Fibroblast of skin of left biceps (primary cell): ENCODE measurements around the gene MCF2L2.
A peak's percentile ranks its signal among the peaks of the same experiment; 100 is the strongest.
"Not testable (repeated sequence)": the region's sequence is repeated elsewhere in the genome, so short reads cannot be mapped to it uniquely, and the experiment has no call there.

ENCODE experiments used
- DNase-seq, 2 experiments: peaks; one replicate each; pipeline ENCODE4 v3.0.0-alpha.2; 2013; ENCODE audit warnings: low read depth in 2 of 2

The MCF2L2 gene

DNA sequence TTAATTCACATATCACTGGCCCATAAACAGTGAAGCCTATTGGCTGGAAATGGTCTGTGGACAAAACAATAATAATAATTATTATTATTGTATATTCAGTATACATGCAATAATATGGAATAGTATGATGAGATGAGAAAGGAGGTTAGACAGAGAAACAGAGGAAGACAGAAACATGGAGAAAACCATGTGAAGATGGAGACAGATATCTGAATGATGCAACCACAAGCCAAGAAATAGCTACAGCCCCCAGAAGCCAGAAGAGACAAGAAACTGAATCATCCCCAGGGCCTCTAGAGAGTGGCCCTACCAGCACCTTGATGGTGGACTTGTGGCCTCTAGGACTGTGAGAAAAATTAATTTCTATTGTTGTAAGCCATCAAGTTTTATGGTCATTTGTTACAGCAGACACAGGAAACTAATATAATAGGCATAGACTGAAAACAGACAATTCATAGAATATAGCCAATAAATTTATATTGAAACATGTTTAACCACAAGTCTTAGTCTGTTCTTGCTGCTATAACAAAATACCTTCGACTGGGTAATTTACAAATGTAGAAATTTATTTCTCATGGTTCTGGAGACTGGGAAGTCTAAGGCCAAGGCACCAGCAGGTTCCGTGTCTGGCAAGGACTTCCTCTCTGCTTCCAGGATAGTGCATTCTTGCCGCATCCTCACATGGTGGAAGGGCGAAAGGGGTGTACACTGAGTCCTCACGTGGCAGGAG, 31.6 kb downstream of the MCF2L2 start:
- no peak for DNase-seq

DNA sequence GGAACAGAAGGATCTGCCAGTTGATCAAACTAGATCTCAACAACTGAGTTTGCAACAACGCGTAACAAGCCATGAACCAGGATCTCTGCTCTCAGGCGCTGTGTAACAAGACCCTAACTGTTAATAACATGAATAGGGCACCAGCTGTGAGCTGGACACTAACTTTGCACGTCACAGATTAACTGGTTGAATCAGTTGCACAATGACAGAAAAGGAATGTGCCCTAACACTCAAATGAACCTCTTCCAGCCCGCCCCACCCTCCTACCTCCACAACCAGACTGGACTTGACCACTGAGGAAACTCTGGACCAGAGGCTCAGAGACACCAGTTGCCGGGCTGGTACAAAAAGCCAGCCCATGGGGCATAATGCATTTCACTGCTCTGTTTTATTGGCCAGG, 34.3 kb downstream of the MCF2L2 start:
- no peak for DNase-seq

DNA sequence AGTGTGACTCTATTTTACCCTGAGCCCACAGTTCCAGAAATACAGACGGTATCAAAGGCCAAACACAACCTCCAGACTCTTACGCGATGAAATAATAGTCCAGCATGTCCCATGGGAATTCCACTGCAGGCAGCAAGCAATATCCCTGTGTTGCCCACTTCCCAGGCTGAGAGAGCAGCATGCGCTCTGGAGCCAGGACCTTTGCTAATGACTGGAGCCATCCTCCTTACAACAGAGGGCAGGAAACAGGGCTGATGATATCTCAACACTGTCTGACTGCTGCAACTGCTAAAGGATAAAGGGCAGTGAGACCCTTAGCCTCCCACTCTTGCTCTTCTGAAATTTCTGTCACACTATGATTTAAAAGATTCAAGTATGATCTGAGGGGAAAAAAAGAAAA, 34.8 kb downstream of the MCF2L2 start:
- DNase-seq = no peak

DNA sequence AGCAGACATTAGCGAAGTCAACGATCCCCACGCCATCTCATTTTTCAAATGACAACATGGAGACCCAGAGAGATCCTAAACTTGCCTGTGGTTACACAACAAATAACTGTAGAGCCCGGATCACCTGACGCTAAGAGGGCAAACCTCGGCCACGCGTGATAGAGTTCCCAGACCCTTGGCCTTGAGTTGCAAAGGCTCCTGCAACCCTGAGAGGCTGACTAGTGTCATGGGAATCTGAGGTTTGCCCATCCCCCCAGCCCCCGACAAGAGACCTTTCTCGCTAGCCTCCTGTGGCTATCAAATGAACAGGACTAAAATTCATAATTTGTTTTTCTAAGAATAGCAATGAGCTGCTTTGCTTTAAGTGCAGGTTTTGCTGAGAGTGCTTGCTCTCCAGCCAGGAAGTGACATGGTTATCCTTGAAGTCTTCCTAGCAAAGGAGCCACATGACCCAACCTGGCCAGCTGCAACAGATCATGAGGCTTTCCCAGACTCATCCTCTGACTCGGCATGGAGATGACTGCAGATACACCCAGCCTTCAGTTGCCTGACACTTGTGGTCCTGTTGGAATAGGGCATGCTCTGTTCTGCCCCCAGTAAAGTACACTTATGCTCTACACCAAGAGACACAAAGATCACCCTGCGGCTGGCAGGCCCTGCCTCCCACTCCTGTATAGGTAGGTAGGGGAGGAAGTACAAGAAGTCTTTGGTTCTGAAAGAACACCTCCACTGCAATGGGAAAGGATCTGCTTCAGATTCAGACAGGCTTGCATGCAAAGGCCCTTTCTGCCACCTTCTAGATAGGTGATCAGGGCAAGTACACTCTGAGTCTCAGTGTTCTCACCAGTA, 36.0 kb downstream of the MCF2L2 start:
- no peak for DNase-seq

DNA sequence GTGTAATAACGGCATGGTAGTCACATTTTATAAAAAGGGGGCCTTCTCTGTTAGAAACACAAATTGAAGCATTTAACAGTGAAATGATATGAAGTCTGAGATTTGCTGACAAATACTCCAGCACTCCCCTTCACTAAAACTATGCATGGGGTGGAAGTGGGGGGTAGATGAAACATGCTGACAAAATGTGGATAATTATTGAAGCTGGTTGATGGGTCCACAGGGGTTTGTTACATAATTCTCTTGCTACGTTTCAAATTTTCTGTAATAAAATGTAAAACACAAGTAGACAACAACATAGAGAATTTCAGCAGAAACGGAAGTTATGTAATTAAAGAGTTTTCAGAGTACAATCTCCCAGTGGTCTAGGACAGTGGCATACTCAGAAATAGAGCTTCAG, 37.0 kb downstream of the MCF2L2 start:
- no peak for DNase-seq

DNA sequence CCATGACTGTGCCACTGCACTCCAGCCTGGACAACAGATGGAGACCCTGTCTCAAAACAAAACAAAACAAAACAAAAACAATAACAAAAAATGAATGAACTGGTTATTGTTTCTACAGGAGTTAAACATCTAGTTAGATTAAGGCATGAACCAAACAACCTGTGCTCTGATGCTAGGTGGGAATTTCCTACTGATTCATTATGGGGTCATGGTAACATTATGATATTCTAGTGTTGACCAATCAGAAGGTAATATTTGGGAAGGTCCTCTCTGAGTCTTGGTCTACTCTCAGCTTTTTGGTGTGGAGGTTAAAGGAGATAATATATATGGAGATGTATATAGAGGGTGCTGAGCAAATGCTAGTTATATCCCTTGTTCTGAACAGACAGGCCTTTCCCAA, 37.6 kb downstream of the MCF2L2 start:
- no peak for DNase-seq

DNA sequence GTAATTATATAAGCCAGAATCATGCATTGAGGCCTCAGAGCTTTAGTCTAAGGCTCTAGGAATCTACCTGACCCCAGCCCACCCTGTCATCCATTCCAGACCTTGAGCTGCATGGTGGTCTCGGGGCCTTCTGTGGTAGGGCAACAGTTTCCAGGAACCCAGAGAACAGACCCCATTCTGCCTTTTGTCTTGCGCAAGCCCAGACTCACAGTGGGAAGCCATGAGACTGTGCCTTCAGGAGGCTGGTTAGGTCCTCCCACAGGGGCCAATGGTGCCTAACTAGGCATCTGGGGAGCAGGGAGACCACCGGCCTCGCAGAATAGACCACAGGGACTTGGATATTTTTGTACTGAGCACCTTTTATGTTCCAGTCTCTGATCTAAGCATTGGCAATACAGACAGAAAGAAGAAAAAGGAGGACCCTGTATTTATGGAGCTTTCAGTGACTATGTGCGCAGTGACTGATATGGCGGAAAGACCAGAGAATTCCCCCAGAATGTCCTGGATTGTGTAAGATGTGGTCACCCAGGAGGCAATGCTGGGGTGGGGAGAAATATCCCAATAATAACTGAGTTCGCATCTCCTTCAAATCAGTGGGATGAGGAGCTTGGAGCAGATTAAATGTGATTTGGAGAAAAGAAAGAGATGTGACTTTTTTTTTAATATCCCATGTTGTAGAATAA, 40.1 kb downstream of the MCF2L2 start:
- no peak for DNase-seq

DNA sequence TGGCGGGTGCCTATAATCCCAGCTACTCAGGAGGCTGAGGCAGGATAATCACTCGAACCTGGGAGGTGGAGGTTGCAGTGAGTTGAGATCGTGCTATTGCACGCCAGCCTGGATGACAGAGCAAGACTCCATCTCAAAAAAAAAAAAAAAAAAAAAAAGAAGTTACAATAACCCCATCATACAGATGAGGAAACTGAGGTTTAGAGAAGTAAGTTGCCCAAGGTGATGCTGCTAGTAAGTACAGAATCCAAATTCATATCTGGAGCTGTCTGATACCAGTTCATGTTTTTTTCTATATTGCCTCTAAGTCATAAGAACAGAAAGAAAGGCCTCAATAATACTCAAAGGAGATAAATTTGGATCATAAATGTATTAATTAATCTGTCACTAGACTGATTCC, 40.6 kb downstream of the MCF2L2 start:
- DNase-seq = no peak

DNA sequence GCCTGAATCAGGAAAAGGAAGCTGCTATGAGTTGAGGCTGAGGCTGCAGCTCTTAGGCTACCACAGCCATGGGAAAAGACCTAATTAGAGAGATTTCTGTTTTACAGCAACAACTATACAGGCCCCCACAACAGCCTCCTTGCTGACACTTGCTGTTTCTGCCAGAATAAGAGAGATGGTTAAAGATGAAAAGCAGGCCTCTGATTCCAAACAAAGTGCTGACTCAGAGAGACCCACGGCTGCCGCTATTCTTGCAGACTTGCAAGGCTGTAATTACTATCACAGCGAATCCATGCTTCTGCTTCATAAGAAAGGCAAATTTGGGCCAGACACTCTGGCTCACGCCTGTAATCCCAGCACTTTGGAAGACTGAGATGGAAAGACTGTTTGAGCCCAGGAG, 41.8 kb downstream of the MCF2L2 start:
- no peak for DNase-seq

DNA sequence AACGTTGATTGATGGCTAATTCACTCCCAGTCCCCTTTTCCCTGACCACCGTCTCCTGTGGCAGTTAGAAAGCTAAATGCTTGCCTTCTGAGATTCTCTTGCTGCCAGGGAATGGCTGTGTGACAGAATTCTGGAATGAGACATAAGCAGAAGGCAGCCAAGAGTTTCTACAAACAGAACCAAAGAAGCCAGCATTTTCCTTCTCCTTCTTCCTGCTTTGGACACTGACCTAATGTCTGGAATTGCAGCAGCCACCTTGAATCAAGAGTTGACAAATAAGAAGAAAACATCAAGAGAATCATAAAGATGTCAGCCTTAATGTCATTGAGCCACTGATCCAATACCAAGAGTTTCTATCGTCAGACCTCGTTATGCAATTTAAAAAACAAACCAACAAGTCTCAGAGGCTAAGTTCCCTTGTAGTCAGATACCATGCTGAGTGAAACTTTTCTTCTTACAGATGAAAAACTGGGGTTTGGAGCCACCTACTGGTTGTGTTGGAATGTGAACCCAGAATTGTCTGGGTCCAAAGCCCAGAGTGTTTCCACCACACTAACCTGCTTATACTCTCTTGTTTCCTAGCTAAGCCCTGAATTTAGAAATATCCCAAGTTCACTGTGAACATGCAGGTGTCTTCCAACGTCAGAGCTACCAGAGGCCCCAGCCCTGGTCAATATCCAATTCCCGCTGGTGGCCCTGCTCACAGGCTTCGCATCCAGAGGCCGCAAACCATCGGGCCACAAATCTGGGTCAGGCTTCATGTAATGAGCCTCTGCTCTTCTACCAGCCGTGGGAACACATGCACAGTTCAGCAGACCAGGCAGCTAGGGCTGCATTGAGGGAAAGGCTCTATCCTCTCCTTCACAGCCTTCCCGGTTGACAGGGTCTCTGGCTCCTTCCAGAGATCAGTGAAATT, 42.5 kb downstream of the MCF2L2 start:
- peak; percentile 16 to 28 for DNase-seq

DNA sequence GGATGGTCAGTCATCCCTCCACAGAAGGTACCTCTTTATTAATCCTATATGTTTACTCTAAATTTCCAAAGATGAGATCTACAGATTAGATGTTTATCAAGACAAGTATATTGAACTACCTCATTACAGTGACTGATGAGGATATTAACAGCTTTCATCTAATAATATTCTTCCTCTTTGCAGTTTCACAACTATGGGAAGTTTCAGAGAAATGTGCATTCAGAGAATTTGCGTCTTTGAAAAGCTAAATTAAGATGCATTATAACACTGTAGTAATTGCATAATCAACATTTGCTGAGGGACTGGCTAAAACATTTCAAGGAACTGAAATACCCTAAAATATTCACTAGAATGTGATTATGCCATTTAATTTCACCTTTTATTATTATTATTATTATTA, 46.7 kb downstream of the MCF2L2 start:
- DNase-seq = no peak

DNA sequence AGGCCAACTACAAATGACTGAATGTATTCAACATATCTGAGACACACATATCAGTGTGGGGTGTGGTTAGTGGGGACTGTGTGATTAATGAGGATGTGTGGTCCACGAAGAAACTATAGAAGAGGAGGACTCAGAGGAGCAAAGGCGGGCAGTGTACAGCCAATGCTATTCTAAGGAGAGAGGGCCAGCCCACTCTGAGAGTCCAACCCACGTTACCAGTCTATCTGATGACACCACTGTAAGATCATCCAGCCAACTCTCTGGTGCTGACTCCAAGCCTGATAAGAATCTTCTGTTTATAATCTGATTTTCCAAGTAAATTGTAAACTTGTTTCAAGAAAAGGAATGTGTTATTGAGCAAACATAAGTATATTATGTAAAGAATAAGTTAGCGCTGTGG, 47.2 kb downstream of the MCF2L2 start:
- no peak for DNase-seq

DNA sequence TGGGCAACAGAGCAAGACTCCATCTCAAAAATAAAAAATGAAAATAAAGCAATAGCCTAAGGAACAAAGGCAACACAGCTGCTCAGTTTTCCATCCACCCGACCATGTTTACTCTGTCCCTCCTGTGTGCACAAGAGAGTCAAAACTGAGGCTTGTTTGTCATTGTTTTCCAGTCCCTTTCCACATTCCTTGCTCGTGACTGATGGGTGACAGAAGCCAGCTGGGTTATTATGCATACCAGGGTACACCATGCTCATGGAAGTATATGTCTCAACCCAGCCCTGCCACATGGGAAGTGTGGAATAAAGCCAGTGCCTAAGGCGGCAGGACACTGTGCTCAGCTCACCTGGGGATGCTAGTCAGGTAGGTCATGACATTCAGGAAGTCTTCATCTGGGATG, 49.5 kb downstream of the MCF2L2 start:
- DNase-seq = no peak

DNA sequence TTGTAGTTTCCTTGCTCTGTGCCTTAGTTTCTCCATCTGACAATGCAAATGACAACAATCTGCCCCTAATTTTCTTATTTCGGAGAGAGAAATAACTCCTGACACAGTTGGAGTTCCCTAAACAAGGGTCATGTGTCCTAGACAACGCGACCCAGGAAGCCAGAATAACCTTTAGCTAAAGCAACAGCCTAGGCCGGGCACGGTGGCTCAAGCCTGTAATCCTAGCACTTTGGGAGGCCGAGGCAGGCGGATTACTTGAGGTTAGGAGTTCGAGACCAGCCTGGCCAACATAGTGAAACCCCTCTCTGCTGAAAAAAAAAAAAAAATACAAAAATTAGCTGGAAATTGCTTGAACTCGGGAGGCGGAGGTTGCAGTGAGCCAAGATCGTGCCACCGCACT, 49.9 kb downstream of the MCF2L2 start:
- DNase-seq = no peak

DNA sequence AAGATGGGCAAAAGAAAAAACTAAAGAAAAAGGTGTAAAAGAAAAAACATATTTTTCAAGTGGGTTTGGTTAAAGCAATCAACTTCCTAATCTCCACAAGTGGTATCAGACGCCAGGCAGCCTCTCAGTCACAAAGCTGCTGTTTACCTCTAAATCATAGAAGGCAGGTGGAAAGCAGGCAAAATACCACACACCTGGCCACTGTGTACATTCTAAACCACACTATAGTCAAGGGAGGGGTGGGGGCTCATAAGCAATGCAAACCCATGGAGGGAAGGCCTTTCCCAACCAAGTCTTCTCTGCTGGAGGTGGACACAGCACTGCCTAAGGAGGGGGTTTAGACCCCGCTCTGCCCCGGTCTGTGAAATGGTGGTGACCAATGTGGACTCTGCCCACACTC, 50.4 kb downstream of the MCF2L2 start:
- no peak for DNase-seq

DNA sequence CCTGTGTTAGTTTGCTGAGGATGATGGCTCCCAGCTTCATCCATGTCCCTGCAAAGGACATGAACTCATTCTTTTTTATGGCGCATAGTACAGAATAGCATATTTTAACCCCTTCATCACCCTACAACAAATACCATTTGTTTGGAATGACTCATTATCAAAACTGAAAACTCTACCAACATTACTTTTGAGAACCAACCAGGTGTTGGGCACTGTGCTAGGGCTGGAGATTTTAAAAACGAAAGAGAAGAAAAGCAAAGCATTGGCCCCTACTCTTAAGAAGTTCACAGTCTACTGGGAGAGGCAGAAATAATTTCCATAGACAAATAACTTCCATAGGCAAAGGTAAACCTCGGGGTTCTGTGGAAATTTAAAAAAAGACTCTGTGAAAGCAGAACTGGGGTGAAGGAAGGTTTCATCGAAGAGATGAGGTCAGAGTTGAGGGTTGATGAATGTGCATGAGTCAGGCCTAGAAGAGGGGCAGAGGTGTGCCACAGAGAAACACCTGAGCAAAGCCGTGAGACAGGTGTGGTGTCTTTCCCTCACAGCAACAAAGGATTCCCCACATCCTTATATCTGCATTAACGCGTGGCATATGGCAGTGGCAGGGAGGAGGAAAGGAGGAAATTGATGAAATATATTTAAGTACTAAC, 51.0 kb downstream of the MCF2L2 start:
- no peak for DNase-seq

DNA sequence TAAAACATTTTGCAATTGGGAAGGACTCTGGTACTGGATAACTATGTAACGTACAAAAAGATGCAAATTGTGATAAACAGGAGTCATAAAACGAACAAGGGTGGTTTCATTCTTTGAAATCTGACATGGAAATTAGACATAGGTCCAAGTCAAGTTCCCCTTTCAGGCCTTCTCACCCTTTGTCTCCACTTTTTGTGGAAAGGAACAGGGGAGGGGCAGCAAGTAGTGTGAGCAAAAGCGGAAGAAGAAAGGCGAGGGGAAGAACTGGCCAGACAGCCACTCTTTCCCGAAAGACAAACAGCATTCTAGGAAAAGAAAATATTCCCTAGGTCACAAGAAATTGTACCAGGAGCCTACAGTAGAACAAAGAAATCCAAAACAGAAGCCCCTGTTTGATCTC, 52.6 kb downstream of the MCF2L2 start:
- DNase-seq = no peak

DNA sequence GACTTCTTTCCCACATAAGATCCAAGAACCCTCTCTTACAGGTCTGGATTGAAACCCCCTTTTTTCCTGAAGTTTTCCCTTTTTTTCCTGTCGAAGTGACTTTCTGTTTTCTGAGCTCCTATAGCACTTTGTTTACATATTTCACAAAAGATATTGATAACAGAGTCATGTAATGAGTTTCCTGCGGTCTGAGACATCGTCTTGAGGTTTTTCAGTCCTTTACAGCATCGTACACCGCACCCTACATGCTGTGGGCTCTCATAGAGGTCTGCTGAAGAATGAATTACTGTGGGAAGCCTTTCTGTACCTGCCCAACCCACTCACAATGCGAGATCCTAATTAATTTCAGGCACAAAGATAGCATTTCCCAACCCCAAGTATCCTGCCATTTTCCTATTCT, 53.1 kb downstream of the MCF2L2 start:
- DNase-seq = no peak

DNA sequence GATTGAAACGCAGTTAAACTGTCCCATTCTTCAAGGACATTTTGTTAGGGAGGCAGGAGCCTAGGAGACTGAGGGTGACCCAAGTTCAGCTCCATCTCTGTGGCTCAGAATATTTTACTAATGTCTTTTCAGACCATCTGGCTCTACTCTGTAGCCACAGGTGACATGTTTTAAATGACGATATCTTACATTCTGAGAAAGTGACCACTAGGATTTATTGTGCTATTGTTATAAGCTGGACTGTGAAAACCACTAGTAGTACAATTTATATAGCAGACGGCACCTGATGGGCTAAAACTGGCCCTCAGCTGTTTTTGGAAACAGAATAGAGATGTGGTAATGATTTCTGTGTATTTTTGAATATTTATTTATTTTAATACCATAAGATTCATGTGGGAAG, 55.5 kb downstream of the MCF2L2 start:
- no peak for DNase-seq

DNA sequence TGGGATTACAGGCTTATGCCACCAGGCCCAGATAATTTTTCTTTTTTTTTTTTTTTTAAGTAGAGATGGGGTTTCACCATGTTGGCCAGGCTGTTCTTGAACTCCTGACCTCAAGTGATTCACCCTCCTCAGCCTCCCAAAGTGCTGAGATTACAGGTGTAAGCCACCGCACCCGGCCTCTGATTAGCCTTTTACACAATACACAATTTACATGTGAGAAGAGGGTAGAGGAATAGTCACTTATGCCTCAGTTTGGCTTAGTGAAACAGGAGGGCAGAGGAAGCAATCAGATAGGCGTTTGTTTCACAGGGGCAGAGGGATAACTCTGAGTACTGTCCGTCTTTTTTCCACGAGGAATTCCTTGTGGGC, 56.8 kb downstream of the MCF2L2 start:
- not testable (repeated sequence) for DNase-seq

DNA sequence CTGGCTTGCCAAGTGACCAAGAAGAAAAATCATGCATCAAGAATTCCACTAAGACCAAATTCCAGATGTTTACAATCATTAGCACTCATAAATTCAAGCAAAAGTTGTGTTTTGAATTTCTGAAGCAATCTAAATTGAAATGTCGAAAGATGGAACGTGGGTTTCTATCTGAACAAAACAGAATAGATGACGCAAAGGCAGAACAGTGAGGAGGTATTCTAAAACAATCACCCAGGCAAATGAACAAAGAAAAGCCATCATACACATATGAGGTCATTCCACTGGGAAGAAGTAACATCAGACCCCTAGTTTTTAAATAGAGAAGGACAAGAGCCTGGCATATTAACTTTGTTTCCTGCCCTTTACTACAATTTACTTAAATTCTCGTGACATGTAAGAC, 58.0 kb downstream of the MCF2L2 start:
- no peak for DNase-seq
